HCT116 (cell line): ENCODE measurements around the gene TST. TPM values are rescaled to one million over a fixed set of nuclear protein-coding genes. Genes with fewer than 3 reads are reported as not detected.

Experiments
- ATAC-seq: fragments of 200-7000 bp; cut with Tn5 transposase; 2 replicates; pipeline ENCODE4 v1.9.1; 2020; ENCODE audit warnings: mild to moderate bottlenecking, moderate library complexity
- BruUV-seq: library from RNA; stranded (reverse); fragments of 400-500 nt; replicated peaks from 2 replicates; lab custom pipeline; 2021; lab: Mats Ljungman, UMichigan
- CTCF ChIA-PET: fragments of 300-600 bp; sonication (Branson Sonifier 250); formaldehyde crosslinking; loops from one replicate; lab custom pipeline; 2021; ENCODE audit warnings: antibody characterized with exemption; lab: Charles Lee
- POLR2A ChIA-PET: fragments of 300-600, 350-600 bp; sonication (Branson Sonifier 250); formaldehyde crosslinking; loops from one replicate; lab custom pipeline; 2021; ENCODE audit warnings: antibody characterized with exemption; lab: Charles Lee
- RAD21 ChIA-PET, 2 experiments: fragments of 300-600 bp; sonication (Branson Sonifier 250); formaldehyde crosslinking; loops; one replicate each; lab custom pipeline; 2023; ENCODE audit warnings: low total read pairs in 2 of 2; ENCODE audit not compliant: uncharacterized antibody in 2 of 2, unreplicated experiment in 2 of 2, low non-redundant PET in 1 of 2; lab: Charles Lee
- DNase-seq: peaks from one replicate; pipeline ENCODE4 v3.0.0-alpha.2; 2010; ENCODE audit warnings: low read depth, low spot score
- H2AFZ ChIP-seq: fragments of 200-600 bp; shearing (Covaris generic), sonication (generic); 2 replicates; pipeline ENCODE4 v1.6.1; 2017; ENCODE audit warnings: low read depth, mixed run types, mixed read lengths, antibody characterized with exemption, low read length; ENCODE audit not compliant: poor library complexity, severe bottlenecking
- H3K27ac ChIP-seq: 2 replicates; pipeline ENCODE4 v1.5.1; 2012; ENCODE audit warnings: low read depth, low read length
- H3K27me3 ChIP-seq: fragments of 200-600 bp; sonication (generic); 2 replicates; pipeline ENCODE4 v1.6.1; 2016; ENCODE audit warnings: mixed run types, low read length, mixed read lengths; ENCODE audit not compliant: insufficient read depth
- H3K36me3 ChIP-seq, 2 experiments: fragments of 200-500 bp in 1 of 2; fragments of 200-600 bp in 1 of 2; sonication (Bioruptor generic) in 1 of 2; sonication (generic) in 1 of 2; 2 replicates each; pipeline versions ENCODE4 v1.5.1 to v1.6.1; 2014 to 2016; ENCODE audit warnings: low read length in 2 of 2, inconsistent platforms in 1 of 2, mixed read lengths in 1 of 2, mixed run types in 1 of 2; ENCODE audit not compliant: insufficient read depth in 2 of 2, control insufficient read depth in 1 of 2
- H3K4me1 ChIP-seq, 2 experiments: fragments of 200-600 bp in 1 of 2; sonication (generic) in 1 of 2; 2 replicates each; pipeline versions ENCODE4 v1.5.1 to v1.6.1; 2012 to 2017; ENCODE audit warnings: low read length in 2 of 2, inconsistent platforms in 1 of 2, mild to moderate bottlenecking in 1 of 2, mixed read lengths in 1 of 2, mixed run types in 1 of 2, moderate library complexity in 1 of 2; ENCODE audit not compliant: insufficient read depth in 2 of 2, control insufficient read depth in 1 of 2
- H3K4me2 ChIP-seq: fragments of 200-600 bp; sonication (generic); 2 replicates; pipeline ENCODE4 v1.6.1; 2017; ENCODE audit warnings: mixed run types, low read length, mixed read lengths
- H3K4me3 ChIP-seq, 2 experiments: fragments of 200-600 bp in 1 of 2; sonication (generic) in 1 of 2; replicated peaks in 1 of 2; 2 replicates each; pipeline ENCODE4 v1.5.1; 2011 to 2016; ENCODE audit warnings: low read length in 2 of 2, control low read depth in 1 of 2, low read depth in 1 of 2, mild to moderate bottlenecking in 1 of 2, mixed read lengths in 1 of 2, mixed run types in 1 of 2
- H3K79me2 ChIP-seq: fragments of 200-600 bp; sonication (generic); 2 replicates; pipeline ENCODE4 v1.6.1; 2017; ENCODE audit warnings: mild to moderate bottlenecking, mixed run types, low read length, moderate library complexity, mixed read lengths; ENCODE audit not compliant: insufficient read depth
- H3K9ac ChIP-seq: fragments of 200-600 bp; sonication (generic); 2 replicates; pipeline ENCODE4 v1.6.1; 2016; ENCODE audit warnings: low read length, mixed read lengths
- H3K9me2 ChIP-seq: fragments of 200-600 bp; sonication (generic), shearing (Covaris generic); 2 replicates; pipeline ENCODE4 v1.6.1; 2017; ENCODE audit warnings: mixed run types, mild to moderate bottlenecking, moderate library complexity; ENCODE audit not compliant: insufficient read depth
- H3K9me3 ChIP-seq, 2 experiments: fragments of 200-500 bp in 1 of 2; fragments of 200-600 bp in 1 of 2; sonication (Bioruptor generic) in 1 of 2; sonication (generic) in 1 of 2; 2 replicates each; pipeline ENCODE4 v1.6.1; 2014 to 2017; ENCODE audit warnings: low read length in 2 of 2, mixed read lengths in 2 of 2, inconsistent platforms in 1 of 2, low read depth in 1 of 2, mild to moderate bottlenecking in 1 of 2, mixed run types in 1 of 2, moderate library complexity in 1 of 2; ENCODE audit not compliant: control insufficient read depth in 1 of 2, insufficient read depth in 1 of 2
- H4K20me1 ChIP-seq: fragments of 200-600 bp; sonication (generic), shearing (Covaris generic); 2 replicates; pipeline ENCODE4 v1.6.1; 2017; ENCODE audit warnings: mixed run types, mild to moderate bottlenecking, moderate library complexity; ENCODE audit not compliant: insufficient read depth
- CBX3 ChIP-seq: IDR thresholded peaks from 2 replicates; pipeline ENCODE4 v1.6.1; 2012; ENCODE audit warnings: low read depth
- CEBPB ChIP-seq: IDR thresholded peaks from 2 replicates; pipeline ENCODE4 v1.6.1; 2012; ENCODE audit warnings: low read depth
- EGR1 ChIP-seq: IDR thresholded peaks from 2 replicates; pipeline ENCODE4 v1.6.1; 2012; ENCODE audit warnings: low read depth
- ELF1 ChIP-seq: IDR thresholded peaks from 2 replicates; pipeline ENCODE4 v1.6.1; 2012; ENCODE audit warnings: low read depth, borderline replicate concordance
- EZH2 ChIP-seq: fragments of 200-600 bp; sonication (generic); IDR thresholded peaks from 2 replicates; pipeline ENCODE4 v1.6.1; 2017; ENCODE audit warnings: antibody characterized with exemption, mixed run types
- FOSL1 ChIP-seq: IDR thresholded peaks from 2 replicates; pipeline ENCODE4 v1.6.1; 2012; ENCODE audit warnings: low read depth
- POLR2AphosphoS5 ChIP-seq: IDR thresholded peaks from 2 replicates; pipeline ENCODE4 v1.6.1; 2011; ENCODE audit warnings: mild to moderate bottlenecking, low read depth, low read length, moderate library complexity
- RAD21 ChIP-seq: IDR thresholded peaks from 2 replicates; pipeline ENCODE4 v1.6.1; 2012; ENCODE audit warnings: low read depth, mild to moderate bottlenecking
- SIN3A ChIP-seq: IDR thresholded peaks from 2 replicates; pipeline ENCODE4 v1.6.1; 2012; ENCODE audit warnings: low read depth
- SRF ChIP-seq: IDR thresholded peaks from 2 replicates; pipeline ENCODE4 v1.6.1; 2012; ENCODE audit warnings: low read depth
- YY1 ChIP-seq: IDR thresholded peaks from 2 replicates; pipeline ENCODE4 v1.6.1; 2011; ENCODE audit warnings: low read length, low read depth, moderate library complexity, mild to moderate bottlenecking; ENCODE audit not compliant: insufficient replicate concordance; ENCODE audit errors: extremely low read depth
- ZFX ChIP-seq: fragments of 450-650 bp; IDR thresholded peaks from 2 replicates; pipeline ENCODE4 v1.6.1; 2017
- ZNF274 ChIP-seq: fragments of 200-500 bp; sonication (Bioruptor generic); IDR thresholded peaks from 2 replicates; pipeline ENCODE4 v1.6.1; 2014; ENCODE audit warnings: mild to moderate bottlenecking, low read depth, low read length, inconsistent platforms
- intact Hi-C: fragments of 100-400 bp; cut with micrococcal nuclease; formaldehyde crosslinking; loops from 2 replicates; pipeline ENCODE4 v1.10.0; 2022
- total RNA-seq: library from RNA; stranded (reverse); gene quantifications from one replicate; pipeline ENCODE4 v1.2.1, GENCODE V29; 2021; ENCODE audit not compliant: unreplicated experiment
- TF ChIP-seq, protein P1 (sequence below): IDR thresholded peaks from 2 replicates; pipeline ENCODE4 v1.6.1; 2012
- TF ChIP-seq, protein P2 (sequence below): IDR thresholded peaks from 2 replicates; pipeline ENCODE4 v1.6.1; 2011; ENCODE audit warnings: mild to moderate bottlenecking, low read length, moderate library complexity; ENCODE audit not compliant: insufficient replicate concordance; ENCODE audit errors: extremely low read depth
- TF ChIP-seq, protein P3 (sequence below), 3 experiments: fragments of 200-600 bp in 1 of 3; sonication (generic) in 1 of 3; IDR thresholded peaks in 2 of 3; conservative IDR thresholded peaks in 1 of 3; 2 replicates each; pipeline ENCODE4 v1.5.1; 2012 to 2017; ENCODE audit warnings: low read depth in 2 of 3, low read length in 2 of 3, antibody characterized with exemption in 1 of 3, borderline replicate concordance in 1 of 3, control low read depth in 1 of 3, mild to moderate bottlenecking in 1 of 3, mixed read lengths in 1 of 3, mixed run types in 1 of 3, moderate library complexity in 1 of 3; ENCODE audit not compliant: insufficient read depth in 1 of 3
- TF ChIP-seq, protein P4 (sequence below): IDR thresholded peaks from 2 replicates; pipeline ENCODE4 v1.6.1; 2012; ENCODE audit warnings: low read depth

Gene TST
- total RNA-seq, 1 experiment from 2014 or later = 32.1 TPM

DNA sequence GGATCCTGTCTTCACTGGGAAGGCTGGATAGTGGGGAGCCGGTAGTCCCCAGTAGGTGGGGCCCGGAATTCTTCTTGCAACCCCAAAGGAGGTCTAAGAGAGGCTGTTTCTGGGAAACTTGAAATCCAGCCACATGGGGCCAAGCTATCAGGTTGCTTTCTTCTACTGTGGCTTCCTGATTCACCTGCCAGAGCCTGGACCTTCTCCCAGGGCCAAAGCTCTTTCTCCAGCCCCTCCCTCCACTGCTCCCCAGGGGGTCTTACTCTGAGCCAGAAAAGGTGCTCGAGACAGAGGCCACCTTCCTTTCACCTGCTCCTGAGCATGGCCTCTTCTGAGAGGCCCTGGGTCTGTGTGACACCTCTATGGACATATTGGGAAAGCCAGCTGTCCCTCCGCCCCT lies 9.1 kb downstream of the TST start (continued):
- TF ChIP-seq SRF = no peak
- TF ChIP-seq, all 23 proteins: peak for 0

DNA sequence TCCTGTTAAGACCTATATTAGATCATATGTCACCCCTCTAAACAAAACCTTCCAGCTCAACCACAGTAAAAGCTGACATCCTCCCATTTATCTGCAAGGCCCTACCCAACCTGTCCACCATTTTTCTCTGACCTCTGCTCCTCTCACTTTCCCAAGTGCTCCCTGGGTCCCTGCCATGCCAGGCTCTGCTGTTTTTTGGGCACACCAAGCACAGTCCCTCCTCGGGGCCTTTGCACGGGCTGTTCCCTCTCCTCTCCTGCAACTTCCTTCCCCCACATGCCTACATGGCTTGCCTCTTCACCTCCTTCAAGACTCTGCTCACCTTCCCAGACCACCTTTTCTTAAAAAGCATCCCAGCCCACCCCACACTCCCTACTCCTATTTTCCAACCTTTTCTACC lies 9.8 kb downstream of the TST start:
- ATAC-seq = no peak

More for the DNA sequence above, 9.8 kb downstream of the TST start:
- ChIA-PET CTCF (interaction anchor here (0.6 kb wide), 1 partner anchor 37 kb away, joined by 3 read pairs; no protein-coding TSS in a partner anchor), RAD21 (no interaction called here), POLR2A (interaction anchor here (2.0 kb wide), 1 partner anchor 9 kb away, joined by 6 read pairs; the partner anchor contains the start of gene TST)
- H3K36me3 ChIP-seq = no peaks in the 10 kb centered on the region
- BruUV-seq = no TSS peak
- H3K4me2 ChIP-seq = no peak overlapping the region
- H3K79me2 ChIP-seq = no peaks in the 10 kb centered on the region
- no peaks in the 10 kb centered on the region for H3K9me2 ChIP-seq
- H2AFZ ChIP-seq = no peak overlapping the region
- H3K9me3 ChIP-seq = peaks cover 0 to 4% of the 10 kb centered on the region in 2 experiments; a peak in 2 of 4 replicates
- H3K27me3 ChIP-seq = no peaks in the 10 kb centered on the region
- intact Hi-C loops = no loop called here
- DNase-seq = no peak
- no peak overlapping the region for H3K9ac ChIP-seq
- H3K4me1 ChIP-seq = peaks cover 2 to 8% of the 10 kb centered on the region in 2 experiments; a peak in 2 of 4 replicates
- H4K20me1 ChIP-seq = no peaks in the 10 kb centered on the region
- H3K4me3 ChIP-seq = no peak overlapping the region
- H3K27ac ChIP-seq = no peak overlapping the region
- TF ChIP-seq ZFX (no peak), EGR1 (no peak), CEBPB (no peak), RAD21 (no peak), CBX3 (no peak), FOSL1 (no peak), EZH2 (no peak), YY1 (no peak), SIN3A (no peak), SRF (no peak), ELF1 (no peak), POLR2AphosphoS5 (no peak), ZNF274 (no peak)
- TF ChIP-seq, protein P1, sequence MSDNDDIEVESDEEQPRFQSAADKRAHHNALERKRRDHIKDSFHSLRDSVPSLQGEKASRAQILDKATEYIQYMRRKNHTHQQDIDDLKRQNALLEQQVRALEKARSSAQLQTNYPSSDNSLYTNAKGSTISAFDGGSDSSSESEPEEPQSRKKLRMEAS = no peak
- TF ChIP-seq, protein P2, sequence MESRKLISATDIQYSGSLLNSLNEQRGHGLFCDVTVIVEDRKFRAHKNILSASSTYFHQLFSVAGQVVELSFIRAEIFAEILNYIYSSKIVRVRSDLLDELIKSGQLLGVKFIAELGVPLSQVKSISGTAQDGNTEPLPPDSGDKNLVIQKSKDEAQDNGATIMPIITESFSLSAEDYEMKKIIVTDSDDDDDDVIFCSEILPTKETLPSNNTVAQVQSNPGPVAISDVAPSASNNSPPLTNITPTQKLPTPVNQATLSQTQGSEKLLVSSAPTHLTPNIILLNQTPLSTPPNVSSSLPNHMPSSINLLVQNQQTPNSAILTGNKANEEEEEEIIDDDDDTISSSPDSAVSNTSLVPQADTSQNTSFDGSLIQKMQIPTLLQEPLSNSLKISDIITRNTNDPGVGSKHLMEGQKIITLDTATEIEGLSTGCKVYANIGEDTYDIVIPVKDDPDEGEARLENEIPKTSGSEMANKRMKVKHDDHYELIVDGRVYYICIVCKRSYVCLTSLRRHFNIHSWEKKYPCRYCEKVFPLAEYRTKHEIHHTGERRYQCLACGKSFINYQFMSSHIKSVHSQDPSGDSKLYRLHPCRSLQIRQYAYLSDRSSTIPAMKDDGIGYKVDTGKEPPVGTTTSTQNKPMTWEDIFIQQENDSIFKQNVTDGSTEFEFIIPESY = no peak
- TF ChIP-seq, protein P3, sequence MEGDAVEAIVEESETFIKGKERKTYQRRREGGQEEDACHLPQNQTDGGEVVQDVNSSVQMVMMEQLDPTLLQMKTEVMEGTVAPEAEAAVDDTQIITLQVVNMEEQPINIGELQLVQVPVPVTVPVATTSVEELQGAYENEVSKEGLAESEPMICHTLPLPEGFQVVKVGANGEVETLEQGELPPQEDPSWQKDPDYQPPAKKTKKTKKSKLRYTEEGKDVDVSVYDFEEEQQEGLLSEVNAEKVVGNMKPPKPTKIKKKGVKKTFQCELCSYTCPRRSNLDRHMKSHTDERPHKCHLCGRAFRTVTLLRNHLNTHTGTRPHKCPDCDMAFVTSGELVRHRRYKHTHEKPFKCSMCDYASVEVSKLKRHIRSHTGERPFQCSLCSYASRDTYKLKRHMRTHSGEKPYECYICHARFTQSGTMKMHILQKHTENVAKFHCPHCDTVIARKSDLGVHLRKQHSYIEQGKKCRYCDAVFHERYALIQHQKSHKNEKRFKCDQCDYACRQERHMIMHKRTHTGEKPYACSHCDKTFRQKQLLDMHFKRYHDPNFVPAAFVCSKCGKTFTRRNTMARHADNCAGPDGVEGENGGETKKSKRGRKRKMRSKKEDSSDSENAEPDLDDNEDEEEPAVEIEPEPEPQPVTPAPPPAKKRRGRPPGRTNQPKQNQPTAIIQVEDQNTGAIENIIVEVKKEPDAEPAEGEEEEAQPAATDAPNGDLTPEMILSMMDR (IDR thresholded peaks at IDR 0.05 in 2 of 3, conservative IDR thresholded peaks at IDR 0.05 in 1 of 3; ENCODE audit: borderline replicate concordance in 1 of 3, insufficient read depth in 1 of 3, low read depth in 2 of 3, low read length in 2 of 3) = no peak
- TF ChIP-seq, protein P4, sequence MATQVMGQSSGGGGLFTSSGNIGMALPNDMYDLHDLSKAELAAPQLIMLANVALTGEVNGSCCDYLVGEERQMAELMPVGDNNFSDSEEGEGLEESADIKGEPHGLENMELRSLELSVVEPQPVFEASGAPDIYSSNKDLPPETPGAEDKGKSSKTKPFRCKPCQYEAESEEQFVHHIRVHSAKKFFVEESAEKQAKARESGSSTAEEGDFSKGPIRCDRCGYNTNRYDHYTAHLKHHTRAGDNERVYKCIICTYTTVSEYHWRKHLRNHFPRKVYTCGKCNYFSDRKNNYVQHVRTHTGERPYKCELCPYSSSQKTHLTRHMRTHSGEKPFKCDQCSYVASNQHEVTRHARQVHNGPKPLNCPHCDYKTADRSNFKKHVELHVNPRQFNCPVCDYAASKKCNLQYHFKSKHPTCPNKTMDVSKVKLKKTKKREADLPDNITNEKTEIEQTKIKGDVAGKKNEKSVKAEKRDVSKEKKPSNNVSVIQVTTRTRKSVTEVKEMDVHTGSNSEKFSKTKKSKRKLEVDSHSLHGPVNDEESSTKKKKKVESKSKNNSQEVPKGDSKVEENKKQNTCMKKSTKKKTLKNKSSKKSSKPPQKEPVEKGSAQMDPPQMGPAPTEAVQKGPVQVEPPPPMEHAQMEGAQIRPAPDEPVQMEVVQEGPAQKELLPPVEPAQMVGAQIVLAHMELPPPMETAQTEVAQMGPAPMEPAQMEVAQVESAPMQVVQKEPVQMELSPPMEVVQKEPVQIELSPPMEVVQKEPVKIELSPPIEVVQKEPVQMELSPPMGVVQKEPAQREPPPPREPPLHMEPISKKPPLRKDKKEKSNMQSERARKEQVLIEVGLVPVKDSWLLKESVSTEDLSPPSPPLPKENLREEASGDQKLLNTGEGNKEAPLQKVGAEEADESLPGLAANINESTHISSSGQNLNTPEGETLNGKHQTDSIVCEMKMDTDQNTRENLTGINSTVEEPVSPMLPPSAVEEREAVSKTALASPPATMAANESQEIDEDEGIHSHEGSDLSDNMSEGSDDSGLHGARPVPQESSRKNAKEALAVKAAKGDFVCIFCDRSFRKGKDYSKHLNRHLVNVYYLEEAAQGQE = no peak
